Upper lobe of left lung (tissue), 4 donors: ENCODE data around the gene MT4.

Experiments used
- CTCF ChIP-seq, 6 experiments: fragments of 450-650 bp in 4 of 6; fragments of 200-600 bp in 2 of 6; sonication (generic) in 2 of 6; IDR thresholded peaks; one replicate each; pipeline ENCODE4 v1.5.1; 2016 to 2019; ENCODE audit warnings: antibody characterized with exemption in 6 of 6
- POLR2A ChIP-seq, 4 donors: fragments of 450-650 bp; IDR thresholded peaks; one replicate each; pipeline ENCODE4 v1.5.1; 2016 to 2017; ENCODE audit warnings: antibody characterized with exemption in 4 of 4, mild to moderate bottlenecking in 2 of 4

- peak in 4 of 6 experiments; percentile 6 to 49 (median 24) for TF ChIP-seq CTCF (IDR thresholded peaks at IDR 0.05)
- peak in 3 of 4 donors; percentile 49 to 91 (median 78) for TF ChIP-seq POLR2A (IDR thresholded peaks at IDR 0.05)
These were observed 45.2 kb upstream of the MT4 start, which contains the start of gene BBS2 for GRCh38 chr16:56519459-56520250.
